K562 (cell line): ENCODE data around the gene TPPP. TPM values are rescaled to one million over a fixed set of nuclear protein-coding genes. Genes with fewer than 3 reads are reported as not detected.

Experiments
- BCLAF1 ChIP-seq, 2 experiments: fragments of 450-650 bp in 1 of 2; IDR thresholded peaks; 2 replicates each; pipeline ENCODE4 v1.6.1; 2011 to 2017; ENCODE audit warnings: low read depth in 2 of 2, antibody characterized with exemption in 1 of 2, borderline replicate concordance in 1 of 2, low read length in 1 of 2, mild to moderate bottlenecking in 1 of 2, mixed read lengths in 1 of 2; ENCODE audit not compliant: control insufficient read depth in 1 of 2
- CC2D1A ChIP-seq: fragments of 450-650 bp; IDR thresholded peaks from 2 replicates; pipeline ENCODE4 v1.6.1; 2017; ENCODE audit warnings: mild to moderate bottlenecking
- RBM15 ChIP-seq: fragments of 200-400 bp; formaldehyde crosslinking; IDR thresholded peaks from 2 replicates; pipeline ENCODE4 v1.6.1; 2018; ENCODE audit warnings: mild to moderate bottlenecking, low read length, moderate library complexity; ENCODE audit not compliant: insufficient read depth
- THAP12 ChIP-seq: fragments of 250-450 bp; sonication (Bioruptor Pico); IDR thresholded peaks from 2 replicates; pipeline ENCODE4 v1.9.0; 2021; ENCODE audit warnings: mild to moderate bottlenecking, inconsistent platforms
- TOE1 ChIP-seq, 2 experiments: fragments of 450-650 bp in 1 of 2; sonication (generic) in 1 of 2; formaldehyde crosslinking in 1 of 2; IDR thresholded peaks; 2 replicates each; pipeline versions ENCODE4 v1.7.1 to v1.8.0; 2016 to 2022; ENCODE audit warnings: borderline replicate concordance in 2 of 2, mild to moderate bottlenecking in 2 of 2, antibody characterized with exemption in 1 of 2, inconsistent platforms in 1 of 2, low read depth in 1 of 2, missing genetic modification reagents in 1 of 2, moderate library complexity in 1 of 2
- TRIM28 ChIP-seq: fragments of 450-650 bp; IDR thresholded peaks from 2 replicates; pipeline ENCODE4 v1.6.1; 2017
- ZBTB33 ChIP-seq: sonication (generic); formaldehyde crosslinking; IDR thresholded peaks from 2 replicates; pipeline ENCODE4 v1.8.1; 2023; ENCODE audit warnings: mild to moderate bottlenecking, missing genetic modification reagents
- ZNF655 ChIP-seq: fragments of 250-450 bp; sonication (Bioruptor Pico); IDR thresholded peaks from 2 replicates; pipeline ENCODE4 v1.5.0; 2021
- ZNF75A ChIP-seq: fragments of 450-650 bp; formaldehyde crosslinking; IDR thresholded peaks from 2 replicates; pipeline ENCODE4 v1.4.0; 2020; ENCODE audit warnings: mild to moderate bottlenecking
- polyA plus RNA-seq, 8 experiments: library from polyadenylated mRNA; depleted of rRNA in 4 of 8; stranded (reverse) in 5 of 8; unstranded in 3 of 8; fragments of >200 nt; fragmentation: Nextera tagmentation in 2 of 8; fragmentation: Illumina TruSeq in 1 of 8; extraction: Ambion mirVana in 2 of 8; extraction: Trizol in 1 of 8; gene quantifications; 2 replicates each; pipeline versions ENCODE4 v1.2.1 to v1.2.3, GENCODE V29; 2011 to 2014; ENCODE audit warnings: inconsistent platforms in 1 of 8, missing spikeins in 1 of 8
- total RNA-seq, 7 experiments: library from RNA; depleted of rRNA in 6 of 7; stranded (reverse); fragments of >200 nt in 6 of 7; fragmentation: Illumina TruSeq in 2 of 7; extraction: Trizol in 2 of 7; gene quantifications; 2 replicates each; pipeline versions ENCODE4 v1.2.1 to v1.2.3, GENCODE V29; 2011 to 2021; ENCODE audit warnings: low replicate concordance in 1 of 7

TPPP gene
- total and polyA plus RNA-seq, 9 of the 15 experiments (the other 6 are each of a cell fraction or from before 2014, with no cell fraction given) = 0.01 to 0.07 (median 0.03) TPM; not detected in 6

GRCh38 chr5:676699-677076 lies 16.5 kb downstream of the TPPP start (continued):
- TF ChIP-seq ZNF655 (CRISPR knock-in tag) = no peak
- TF ChIP-seq THAP12 = 0 out of 2 replicates have a peak, but pooled peaks have one; percentile 25
- TF ChIP-seq BCLAF1 (IDR thresholded peaks at IDR 0.05; ENCODE audit: borderline replicate concordance in 1 of 2, control insufficient read depth in 1 of 2, low read depth in 2 of 2, low read length in 1 of 2) = no peak
- TF ChIP-seq TOE1 (IDR thresholded peaks at IDR 0.05; ENCODE audit: borderline replicate concordance) = no peak
- no peak for TF ChIP-seq TOE1 (CRISPR knock-in tag; IDR thresholded peaks at IDR 0.05; ENCODE audit: borderline replicate concordance, low read depth)
- TF ChIP-seq ZBTB33 (CRISPR knock-in tag) = peak; percentile 49; the same call in 1 of the 2 replicates
- no peak for TF ChIP-seq ZNF75A (CRISPR knock-in tag)
- TF ChIP-seq CC2D1A = no peak
- TF ChIP-seq RBM15 = no peak
- TF ChIP-seq TRIM28 = no peak
